GM21529 (cell line): ENCODE measurements around the gene FGF18.
"Not testable (repeated sequence)": the region's sequence is repeated elsewhere in the genome, so short reads cannot be mapped to it uniquely, and the experiment has no call there.

Experiments used
- ATAC-seq: cut with Tn5 transposase; IDR thresholded peaks from one replicate; pipeline ENCODE4 v1.9.1; 2021; ENCODE audit not compliant: unreplicated experiment

Gene FGF18

DNA sequence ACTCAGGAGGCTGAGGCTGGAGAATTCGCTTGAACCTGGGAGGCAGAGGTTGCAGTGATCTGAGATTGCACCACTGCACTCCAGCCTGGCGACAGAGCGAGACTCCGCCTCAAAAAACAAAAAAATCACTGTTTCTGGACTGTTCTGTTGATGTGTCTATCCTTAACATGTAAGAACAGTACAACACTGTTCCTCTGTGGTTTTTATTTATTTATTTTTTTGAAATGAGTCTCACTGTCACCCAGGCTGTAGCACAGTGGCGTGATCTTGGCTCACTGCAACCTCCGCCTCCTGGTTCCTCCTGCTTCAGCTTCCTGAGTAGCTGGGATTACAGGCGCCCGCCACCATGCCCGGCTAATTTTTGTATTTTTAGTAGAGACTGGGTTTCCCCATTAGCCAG, 20.8 kb upstream of the FGF18 start:
- ATAC-seq: not testable (repeated sequence)

DNA sequence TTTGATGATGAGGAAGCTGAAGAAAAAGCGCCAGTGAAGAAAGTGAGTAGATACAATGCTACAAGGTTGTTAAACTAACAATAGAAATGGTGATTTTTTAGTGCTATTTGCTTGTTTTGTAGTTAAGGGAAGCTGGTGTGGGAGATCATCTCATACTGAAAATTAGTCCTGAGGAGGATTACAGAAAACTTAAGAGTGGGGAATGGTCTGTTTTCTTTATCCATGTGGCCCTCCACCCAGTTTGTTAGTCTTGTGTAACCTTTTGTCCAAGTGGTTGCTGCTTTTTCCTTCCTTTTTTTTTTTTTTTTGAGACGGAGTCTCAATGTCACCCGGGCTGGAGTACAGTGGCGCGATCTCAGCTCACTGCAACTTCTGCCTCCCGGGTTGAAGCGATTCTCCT, 19.3 kb upstream of the FGF18 start:
- ATAC-seq: no peak

DNA sequence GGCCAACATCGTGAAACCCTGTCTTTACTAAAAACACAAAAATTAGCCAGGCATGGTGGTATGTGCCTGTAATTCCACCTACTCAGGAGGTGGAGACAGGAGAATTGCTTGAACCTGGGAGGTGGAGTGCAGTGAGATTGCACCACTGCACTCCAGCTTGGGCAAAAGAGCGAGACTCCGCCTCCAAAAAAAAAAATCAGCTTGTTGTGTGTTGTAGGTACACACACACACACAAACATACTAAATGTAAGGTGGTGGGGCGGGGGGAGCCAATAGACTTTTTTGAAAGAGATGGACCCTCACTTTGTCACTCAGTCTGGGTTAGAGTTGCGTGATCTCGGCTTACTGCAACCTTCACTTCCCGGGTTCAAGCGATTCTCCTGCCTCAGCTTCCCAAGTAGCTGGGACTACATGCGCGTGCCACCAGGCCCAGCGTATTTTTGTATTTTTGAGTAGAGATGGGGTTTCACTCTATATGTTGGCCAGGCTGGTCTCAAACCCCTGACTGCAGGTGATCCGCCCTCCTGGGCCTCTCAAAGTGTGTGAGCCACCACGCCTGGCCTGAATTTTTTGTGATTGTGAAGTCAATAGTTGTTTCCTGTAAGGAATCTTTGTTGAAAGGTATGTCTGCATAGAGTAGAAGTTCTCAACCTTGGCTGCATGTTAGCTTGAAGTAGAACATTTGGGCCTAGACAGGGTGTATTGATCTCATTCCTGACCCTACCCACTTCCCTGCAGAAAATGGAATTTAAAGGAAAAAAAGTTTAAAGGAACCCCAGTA, 18.1 kb upstream of the FGF18 start:
- ATAC-seq: no peak

DNA sequence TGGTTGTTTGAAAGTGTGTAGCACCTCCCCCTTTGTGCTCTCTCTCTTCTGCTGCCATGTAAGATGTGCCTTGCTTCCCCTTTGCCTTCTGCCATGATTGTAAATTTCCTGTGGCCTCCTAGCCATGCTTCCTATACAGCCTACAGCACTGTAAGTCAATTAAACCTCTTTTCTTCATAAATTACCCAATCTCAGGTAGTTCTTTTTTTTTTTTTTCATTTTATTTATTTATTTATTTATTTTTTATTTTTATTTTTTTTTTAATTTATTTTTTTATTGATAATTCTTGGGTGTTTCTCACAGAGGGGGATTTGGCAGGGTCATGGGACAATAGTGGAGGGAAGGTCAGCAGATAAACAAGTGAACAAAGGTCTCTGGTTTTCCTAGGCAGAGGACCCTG, 16.7 kb upstream of the FGF18 start:
- not testable (repeated sequence) for ATAC-seq

DNA sequence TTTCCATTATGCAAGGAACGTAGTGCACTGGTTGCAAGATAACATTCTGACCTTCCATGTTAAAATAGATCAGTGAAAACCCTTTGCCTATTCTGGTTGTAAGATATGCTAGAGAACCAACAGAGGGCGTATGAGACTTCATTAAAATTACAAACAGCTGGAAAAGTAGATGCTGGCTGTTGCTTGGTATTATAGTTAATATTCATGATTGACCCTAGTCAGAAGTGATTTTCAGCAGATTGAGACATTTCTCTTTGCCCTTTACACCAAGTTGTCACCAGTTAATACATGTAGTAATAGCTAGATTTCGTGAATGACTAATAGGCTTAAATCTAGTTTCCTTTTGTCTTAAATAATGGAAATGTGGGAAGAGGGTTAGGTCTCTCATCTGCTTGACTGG, 13.8 kb upstream of the FGF18 start:
- ATAC-seq: no peak

DNA sequence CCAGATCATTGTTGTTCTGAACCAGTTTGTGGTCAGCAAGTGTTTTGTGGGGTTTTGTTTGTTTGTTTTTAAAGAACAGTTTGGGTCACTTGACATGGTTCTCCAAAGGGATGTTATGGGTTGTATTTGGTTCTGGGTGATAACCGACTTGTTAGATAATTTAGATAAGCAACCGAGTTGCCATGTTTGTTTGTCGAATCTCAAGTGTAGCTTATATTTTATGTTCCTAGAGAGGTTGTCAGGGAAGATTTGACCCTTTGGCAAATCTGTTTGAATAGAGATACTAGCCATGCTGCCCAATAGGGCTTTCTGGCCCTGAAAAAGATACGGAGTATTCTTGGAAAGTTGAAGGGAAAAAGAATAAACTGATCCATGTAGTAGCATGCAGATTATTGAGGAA, 12.2 kb upstream of the FGF18 start:
- ATAC-seq: no peak

DNA sequence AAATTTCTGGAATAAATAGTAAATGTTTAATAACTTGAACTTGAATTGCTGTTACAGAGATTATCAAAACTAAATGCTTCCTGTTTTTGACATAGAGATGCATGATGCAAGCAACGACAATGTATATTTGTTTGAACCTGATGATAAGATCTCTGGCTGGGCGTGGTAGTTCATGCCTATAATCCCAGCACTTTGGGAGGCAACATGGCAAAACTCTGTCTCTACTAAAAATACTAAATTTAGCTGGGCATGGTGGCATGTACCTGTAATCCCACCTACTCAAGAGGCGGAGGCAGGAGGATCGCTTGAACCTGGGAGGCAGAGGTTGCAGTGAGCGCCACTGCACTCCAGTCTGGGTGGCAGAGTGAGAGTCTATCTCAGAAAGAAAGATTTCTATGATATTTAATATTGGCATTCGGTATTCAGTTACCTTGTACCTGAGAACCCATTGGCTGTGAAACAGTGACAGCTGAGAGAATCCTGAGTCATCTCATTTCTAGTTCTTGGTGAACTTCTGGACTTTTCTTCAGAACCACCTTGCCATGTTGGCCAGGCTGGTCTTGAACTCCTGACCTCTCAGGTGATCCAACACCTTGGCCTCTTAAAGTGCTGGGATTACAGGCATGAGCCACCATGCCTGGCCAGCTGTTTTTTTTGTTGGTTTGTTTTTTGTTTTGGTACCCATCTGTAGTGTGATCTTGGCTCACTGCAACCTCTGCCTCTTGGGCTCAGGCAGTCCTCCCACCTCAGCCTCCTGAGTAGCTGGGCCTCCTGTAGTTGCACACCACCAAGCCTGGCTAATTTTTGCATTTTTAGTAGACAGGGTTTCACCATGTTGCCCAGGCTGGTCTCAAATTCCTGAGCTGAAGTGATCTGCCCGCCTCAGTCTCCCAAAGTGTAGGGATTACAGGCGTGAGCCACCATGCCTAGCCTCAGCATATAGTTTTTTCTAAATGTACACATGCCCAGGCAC, 10.0 kb upstream of the FGF18 start:
- no peak for ATAC-seq

DNA sequence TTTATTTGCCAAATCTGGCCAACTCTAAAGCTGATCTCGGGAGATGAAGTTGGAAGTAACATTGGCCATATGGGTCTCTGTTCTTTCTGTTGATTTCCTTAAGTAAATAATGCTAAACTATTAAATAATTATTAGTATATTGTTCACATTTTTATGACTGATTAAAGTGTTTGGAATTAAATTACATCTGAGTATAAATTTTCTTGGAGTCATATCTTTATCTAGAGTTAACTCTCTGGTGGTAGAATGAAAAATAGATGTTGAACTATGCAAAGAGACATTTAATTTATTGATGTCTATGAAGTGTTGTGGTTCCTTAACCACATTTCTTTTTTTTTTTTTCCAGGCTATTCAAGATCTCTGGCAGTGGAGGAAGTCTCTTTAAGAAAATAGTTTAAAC, 9.3 kb upstream of the FGF18 start:
- ATAC-seq: no peak

DNA sequence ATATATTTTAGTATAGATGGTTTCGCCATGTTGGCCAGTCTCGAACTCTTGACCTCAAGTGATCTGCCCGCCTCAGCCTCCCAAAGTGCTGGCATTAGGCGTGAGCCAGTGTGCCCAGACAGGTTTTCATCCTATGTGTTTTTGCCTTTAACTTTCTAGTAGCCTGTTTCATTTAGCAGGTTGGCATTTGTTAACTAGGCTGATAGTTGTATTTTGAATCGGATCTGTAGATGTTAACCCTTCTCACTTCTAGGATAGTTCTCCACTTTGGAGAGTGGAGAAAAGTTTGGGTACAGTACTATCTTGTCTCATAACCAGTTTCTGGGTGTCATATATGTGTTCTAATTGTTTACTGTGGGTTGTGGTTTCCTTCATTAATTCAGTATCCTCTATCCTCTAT, 7.3 kb upstream of the FGF18 start:
- ATAC-seq: no peak

DNA sequence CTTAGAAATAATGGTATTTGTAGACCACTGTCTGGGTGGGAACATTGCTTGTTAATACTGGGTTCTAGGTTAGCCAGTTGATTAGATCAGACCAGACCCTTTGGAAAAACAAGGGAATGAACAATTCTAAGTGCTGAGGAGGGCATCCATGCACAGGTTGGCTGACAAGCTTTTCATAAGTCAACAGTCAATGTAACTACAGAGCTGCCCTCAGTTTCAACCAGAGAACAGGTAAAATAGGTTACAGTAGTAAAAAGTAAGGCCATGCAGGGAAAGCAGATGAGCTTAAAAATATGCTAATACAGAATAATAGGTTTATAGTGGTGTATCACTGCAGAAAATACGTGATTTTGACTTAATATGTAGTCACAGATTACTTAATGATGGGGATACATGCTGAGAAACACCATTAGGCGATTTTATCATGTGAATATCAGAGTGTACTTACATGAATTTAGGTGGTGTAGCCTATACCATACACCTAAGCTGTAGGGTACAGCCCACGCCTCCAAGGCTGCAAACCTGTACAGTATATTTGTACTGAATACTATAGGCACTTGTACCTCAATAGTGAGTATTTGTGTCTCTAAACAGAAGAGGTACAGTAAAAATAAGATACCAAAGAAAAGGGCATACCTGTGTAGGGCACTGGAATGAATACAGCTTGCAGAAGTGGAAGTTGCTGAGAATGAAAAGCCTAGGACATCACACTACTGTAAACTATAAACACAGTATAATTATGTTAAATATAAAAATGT, 6.1 kb upstream of the FGF18 start:
- ATAC-seq: no peak

DNA sequence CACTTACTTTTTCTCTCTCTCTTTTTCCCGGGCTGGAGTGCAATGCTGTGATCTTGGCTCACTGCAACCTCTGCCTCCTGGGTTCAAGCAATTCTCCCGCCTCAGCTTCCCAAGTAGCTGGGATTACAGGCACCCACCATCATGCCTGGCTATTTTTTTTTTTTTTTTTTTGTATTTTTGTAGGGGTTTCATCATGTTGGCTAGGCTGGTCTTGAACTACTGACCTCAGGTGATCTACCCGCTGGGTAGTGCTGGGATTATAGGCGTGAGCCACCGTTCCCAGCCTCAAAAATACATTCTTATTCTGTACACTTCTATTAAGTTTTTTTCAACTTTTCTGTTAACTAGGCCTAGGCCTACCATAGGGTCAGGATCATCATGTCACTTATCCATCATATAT, 5.5 kb upstream of the FGF18 start:
- not testable (repeated sequence) for ATAC-seq

DNA sequence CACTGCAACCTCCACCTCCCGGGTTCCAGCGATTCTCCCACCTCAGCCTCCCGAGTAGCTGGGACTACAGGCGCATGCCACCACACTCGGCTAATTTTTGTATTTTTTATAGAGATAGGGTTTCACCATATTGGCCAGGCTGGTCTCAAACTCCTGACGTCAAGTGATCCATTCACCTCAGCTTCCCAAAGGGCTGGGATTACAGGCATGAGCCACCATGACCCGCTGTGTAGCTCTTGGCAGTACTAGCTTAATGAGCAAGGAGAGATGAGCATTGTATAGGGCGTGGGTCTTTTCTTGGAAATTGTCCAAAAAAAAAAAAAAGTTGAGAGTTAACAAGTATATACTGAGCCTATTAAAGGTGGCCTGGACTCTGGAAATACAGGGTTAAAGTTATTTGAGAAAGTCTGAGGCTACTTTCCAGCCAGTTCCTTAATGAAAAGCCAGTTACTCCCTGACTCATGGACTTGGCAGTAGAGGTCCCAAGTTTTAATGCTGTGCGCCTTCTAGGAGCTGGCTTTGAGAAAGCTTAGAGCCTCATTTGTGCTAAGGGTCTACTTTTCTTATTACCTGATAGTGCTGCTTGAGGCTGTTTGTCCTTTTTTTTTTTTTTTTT, 4.2 kb upstream of the FGF18 start:
- no peak for ATAC-seq

DNA sequence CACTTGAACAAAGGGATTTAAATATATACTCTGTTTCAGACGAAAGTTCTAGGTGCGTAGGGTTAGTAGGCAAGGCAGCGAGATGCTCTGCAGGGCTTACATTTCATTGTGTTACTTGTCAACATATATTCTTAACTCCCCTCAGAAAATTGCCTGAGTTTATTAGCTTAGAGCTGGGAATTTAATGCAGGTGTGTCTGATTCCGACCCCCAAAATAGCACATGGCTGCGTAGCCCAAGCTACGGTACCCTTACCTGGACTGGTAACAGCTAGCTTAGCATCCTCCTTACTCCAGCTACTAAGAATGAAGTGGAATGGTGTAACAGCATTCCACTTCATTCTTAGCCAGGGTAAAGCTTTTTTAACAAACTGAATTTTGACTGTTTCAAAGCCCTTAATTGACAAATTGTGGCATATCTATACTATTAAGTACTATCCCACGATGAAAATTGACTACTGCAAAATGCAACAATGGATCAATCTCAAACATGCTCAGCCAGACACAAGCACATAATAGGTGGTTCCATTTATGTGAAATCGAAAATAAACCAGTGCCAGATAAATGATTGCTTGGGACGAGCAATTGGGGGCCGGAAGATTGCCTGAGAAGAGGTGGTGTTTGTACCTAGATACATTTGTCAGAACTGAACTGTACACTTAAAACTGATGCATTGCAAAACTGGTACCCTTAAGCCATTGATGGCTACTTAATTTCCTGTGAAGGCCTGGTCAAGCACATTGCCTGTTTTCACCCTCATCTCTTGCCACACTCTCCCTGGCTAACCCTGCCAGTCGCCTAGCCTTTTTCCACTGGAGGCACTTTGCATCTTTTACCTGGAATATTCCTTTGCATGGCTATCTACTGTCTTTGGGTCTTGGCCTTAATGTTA, 3.0 kb upstream of the FGF18 start:
- ATAC-seq: no peak

DNA sequence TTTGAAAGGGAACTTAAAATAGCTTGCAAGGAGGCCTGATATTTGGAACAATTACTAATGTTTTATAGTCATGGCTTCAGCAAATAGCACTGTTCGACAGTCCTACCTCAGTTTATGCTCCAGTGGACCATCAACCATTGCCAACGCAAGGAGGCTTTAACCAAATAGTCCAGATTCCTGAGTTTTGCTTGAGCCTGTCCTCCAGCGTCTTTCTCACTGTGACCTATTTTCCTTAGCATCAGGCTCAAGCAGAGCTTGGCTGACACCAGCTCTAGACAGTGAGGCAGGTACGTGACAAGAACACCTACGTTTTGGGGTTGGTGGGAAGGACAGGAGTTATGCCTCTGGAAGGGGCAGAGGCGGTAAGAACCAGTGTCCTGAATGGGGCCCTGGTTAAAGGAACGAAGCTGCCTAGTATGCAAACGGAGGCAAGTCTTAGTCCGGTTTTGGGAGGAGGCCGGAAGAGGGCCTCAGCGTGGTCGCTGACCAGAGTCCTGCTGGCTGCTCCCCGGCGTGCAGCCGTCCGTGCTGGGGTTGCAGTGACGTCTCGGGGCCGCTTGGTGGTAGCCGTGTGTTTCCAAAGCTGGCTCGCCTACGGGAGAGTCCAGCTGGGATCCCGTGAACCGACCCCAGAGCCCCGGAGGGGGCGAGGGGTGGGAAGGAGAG, 998 bp upstream of the FGF18 start:
- ATAC-seq: peak; percentile 77

DNA sequence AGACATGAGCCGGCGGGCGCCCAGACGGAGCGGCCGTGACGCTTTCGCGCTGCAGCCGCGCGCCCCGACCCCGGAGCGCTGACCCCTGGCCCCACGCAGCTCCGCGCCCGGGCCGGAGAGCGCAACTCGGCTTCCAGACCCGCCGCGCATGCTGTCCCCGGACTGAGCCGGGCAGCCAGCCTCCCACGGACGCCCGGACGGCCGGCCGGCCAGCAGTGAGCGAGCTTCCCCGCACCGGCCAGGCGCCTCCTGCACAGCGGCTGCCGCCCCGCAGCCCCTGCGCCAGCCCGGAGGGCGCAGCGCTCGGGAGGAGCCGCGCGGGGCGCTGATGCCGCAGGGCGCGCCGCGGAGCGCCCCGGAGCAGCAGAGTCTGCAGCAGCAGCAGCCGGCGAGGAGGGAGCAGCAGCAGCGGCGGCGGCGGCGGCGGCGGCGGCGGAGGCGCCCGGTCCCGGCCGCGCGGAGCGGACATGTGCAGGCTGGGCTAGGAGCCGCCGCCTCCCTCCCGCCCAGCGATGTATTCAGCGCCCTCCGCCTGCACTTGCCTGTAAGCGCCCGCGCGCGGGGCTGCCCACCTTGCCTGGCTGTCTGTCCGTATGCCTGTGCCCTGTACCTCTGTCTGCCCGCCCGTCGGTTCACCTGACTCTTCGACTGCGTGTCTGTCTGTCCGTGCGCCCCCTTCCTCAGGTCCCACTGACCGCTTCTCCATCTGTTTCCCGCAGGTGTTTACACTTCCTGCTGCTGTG, 412 bp downstream of the FGF18 start:
- no peak for ATAC-seq

DNA sequence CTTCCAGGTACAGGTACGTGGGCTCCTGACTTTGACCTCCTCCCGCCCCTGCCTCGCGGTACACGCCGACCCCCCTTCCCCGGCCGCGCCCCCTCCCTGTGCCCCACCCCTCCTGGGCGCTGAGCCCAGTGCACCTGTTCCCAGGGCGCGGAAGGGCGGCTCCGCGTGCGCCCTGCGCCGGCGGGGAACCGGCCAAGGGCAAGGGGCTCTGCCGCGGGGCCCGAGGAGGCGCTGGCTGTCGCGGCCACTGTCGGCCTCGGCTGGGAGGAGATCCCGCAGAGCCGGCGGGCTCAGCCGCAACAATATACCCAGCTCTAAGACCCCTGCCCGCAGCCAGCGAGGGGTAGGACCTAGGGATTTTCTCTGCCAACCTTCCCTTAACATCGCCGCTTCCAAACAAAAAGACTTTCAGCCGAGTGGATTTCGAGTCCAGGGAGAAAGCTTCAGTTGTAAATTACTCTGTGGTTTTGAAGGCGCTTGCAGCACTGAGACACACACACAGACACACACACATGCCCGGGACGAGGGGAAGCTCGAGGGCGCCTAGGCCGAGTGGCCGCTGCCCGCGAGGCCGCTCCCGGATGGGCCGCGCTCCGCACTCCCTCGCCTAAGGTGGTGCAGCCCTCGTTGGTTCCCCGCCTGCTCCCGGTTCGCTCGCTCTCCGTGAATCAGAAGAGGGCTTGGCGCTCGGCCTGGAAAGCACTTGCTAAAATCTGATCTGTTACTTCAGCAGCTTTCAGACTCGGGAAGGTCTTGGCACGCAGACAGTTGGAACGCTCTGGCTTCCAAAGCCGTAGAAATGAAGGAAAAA, 1.2 kb downstream of the FGF18 start:
- ATAC-seq: no peak

DNA sequence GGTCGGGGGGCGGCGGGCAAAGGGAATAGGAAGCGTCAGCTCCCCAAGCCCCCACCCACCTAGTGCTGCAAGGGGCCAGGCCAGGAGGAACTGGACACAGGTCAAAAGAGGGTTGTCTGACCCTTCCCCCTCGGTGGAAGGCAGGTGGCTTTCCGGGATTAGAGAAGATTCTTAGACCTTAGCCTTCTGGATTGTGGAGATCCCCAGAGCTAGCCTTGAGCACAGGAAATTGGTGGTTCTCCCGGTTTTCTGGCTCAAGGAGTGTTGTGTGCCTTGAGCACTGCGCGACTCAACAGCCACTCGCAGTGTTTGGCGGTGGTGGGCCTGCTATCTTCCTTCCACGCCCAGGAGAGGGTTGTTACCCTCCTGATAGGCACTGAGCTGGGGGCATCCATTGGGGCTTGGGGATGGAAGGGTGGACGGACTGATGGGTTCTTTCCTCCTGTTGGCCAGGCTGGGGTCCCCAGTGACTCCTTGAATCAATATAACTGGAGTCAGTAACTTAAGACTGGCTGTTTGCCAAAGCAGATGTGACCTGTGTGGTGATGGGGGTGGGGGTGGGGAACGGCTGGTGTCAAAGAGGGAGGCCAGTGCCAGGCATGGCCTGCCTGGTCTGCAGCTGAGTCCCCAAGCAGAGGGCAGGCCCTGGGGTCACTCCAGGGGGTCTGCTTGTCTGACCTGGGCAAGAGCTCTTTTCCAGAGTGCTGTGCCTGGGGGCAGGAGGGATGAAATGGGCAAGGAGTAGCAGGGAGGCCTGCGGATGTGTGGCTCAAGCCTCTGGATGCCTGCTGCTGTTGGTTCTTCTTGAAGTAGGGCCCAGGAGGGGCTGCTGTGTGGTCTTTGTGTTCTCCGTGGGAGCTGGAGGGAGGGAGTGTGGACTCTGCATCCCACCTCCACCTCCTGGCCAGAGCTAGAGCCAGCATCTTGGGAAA, 2.1 kb downstream of the FGF18 start:
- no peak for ATAC-seq
